Measurements from ENCODE around the gene DOCK11.

DNA sequence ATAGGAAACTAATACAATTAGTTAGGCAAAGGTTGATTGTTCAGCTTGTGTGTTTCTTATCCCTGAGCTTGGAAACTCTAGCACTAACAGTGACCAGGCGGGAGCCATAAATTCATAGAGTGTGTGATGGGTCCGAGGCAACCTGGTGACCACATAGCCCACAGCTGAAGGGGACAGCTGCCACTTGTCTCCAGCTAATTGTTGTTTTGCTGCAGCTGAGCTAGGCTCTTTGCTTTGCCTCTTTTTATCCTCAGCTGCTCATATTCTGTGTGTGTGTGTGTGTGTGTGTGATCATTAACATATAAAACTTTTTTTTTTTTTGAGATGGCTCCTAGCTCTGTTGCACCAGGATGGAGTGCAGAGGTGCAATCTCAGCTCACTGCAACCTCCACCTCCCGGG lies 53.2 kb downstream of the DOCK11 start:
- TF ChIP-seq TAF1 (IDR thresholded peaks at IDR 0.05; ENCODE audit: borderline replicate concordance, low read depth, low read length): no peak
- TF ChIP-seq, protein P1, sequence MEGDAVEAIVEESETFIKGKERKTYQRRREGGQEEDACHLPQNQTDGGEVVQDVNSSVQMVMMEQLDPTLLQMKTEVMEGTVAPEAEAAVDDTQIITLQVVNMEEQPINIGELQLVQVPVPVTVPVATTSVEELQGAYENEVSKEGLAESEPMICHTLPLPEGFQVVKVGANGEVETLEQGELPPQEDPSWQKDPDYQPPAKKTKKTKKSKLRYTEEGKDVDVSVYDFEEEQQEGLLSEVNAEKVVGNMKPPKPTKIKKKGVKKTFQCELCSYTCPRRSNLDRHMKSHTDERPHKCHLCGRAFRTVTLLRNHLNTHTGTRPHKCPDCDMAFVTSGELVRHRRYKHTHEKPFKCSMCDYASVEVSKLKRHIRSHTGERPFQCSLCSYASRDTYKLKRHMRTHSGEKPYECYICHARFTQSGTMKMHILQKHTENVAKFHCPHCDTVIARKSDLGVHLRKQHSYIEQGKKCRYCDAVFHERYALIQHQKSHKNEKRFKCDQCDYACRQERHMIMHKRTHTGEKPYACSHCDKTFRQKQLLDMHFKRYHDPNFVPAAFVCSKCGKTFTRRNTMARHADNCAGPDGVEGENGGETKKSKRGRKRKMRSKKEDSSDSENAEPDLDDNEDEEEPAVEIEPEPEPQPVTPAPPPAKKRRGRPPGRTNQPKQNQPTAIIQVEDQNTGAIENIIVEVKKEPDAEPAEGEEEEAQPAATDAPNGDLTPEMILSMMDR (IDR thresholded peaks at IDR 0.05 in 2 of 3, conservative IDR thresholded peaks at IDR 0.05 in 1 of 3; ENCODE audit: control insufficient read depth in 2 of 3, extremely low read depth in 1 of 3, insufficient read depth in 1 of 3, low read depth in 3 of 3, low read length in 3 of 3): no peak
- no peak for TF ChIP-seq HCFC1 (IDR thresholded peaks at IDR 0.05; ENCODE audit: low read length)
- no peak for TF ChIP-seq ETV6 (conservative IDR thresholded peaks at IDR 0.05 in 1 of 2, IDR thresholded peaks at IDR 0.05 in 1 of 2; ENCODE audit: borderline replicate concordance in 1 of 2, low read depth in 1 of 2)
